Cerebellar cortex (tissue), 1 donor: ENCODE measurements around the gene WDR27.

Experiments
- DNase-seq: peaks from one replicate; pipeline ENCODE4 v3.0.0-alpha.2; 2015; ENCODE audit warnings: low spot score

Gene WDR27

GRCh38 chr6:169592558-169592957 lies 109.3 kb downstream of the WDR27 start:
- no peak for DNase-seq

GRCh38 chr6:169591616-169592015 lies 110.2 kb downstream of the WDR27 start:
- no peak for DNase-seq

- DNase-seq, result no peak
These were observed 111.4 kb downstream of the WDR27 start for GRCh38 chr6:169590376-169590939.

- DNase-seq, result no peak
These were observed 112.1 kb downstream of the WDR27 start for GRCh38 chr6:169589699-169590257.

- DNase-seq, result no peak
These were observed 112.5 kb downstream of the WDR27 start for GRCh38 chr6:169589293-169589692.

- DNase-seq, result no peak
These were observed 113.9 kb downstream of the WDR27 start for GRCh38 chr6:169587975-169588374.

- DNase-seq, result no peak
These were observed 117.8 kb downstream of the WDR27 start for GRCh38 chr6:169583886-169584541.

GRCh38 chr6:169579407-169580111 lies 122.3 kb downstream of the WDR27 start:
- no peak for DNase-seq

GRCh38 chr6:169577974-169578373 lies 123.9 kb downstream of the WDR27 start:
- DNase-seq, result no peak

GRCh38 chr6:169577236-169577635 lies 124.6 kb downstream of the WDR27 start:
- DNase-seq, result no peak

GRCh38 chr6:169575821-169576220 lies 126.0 kb downstream of the WDR27 start:
- DNase-seq, result no peak

- DNase-seq, result no peak
These were observed 126.5 kb downstream of the WDR27 start for GRCh38 chr6:169575365-169575764.

GRCh38 chr6:169574420-169574819 lies 127.4 kb downstream of the WDR27 start:
- no peak for DNase-seq

GRCh38 chr6:169573883-169574282 lies 127.9 kb downstream of the WDR27 start:
- DNase-seq, result no peak

GRCh38 chr6:169571123-169571962 lies 130.5 kb downstream of the WDR27 start:
- DNase-seq, result no peak

GRCh38 chr6:169568314-169569087 lies 133.3 kb downstream of the WDR27 start:
- DNase-seq, result no peak

- DNase-seq, result no peak
These were observed 134.0 kb downstream of the WDR27 start for GRCh38 chr6:169567819-169568218.

GRCh38 chr6:169566961-169567750 lies 134.7 kb downstream of the WDR27 start:
- no peak for DNase-seq

- no peak for DNase-seq
These were observed 135.5 kb downstream of the WDR27 start for GRCh38 chr6:169566319-169566718.

GRCh38 chr6:169564453-169565240 lies 137.2 kb downstream of the WDR27 start:
- no peak for DNase-seq
